ENCODE measurements around the gene GIMAP8.
"Not testable (repeated sequence)": the region's sequence is repeated elsewhere in the genome, so short reads cannot be mapped to it uniquely, and the experiment has no call there.

DNA sequence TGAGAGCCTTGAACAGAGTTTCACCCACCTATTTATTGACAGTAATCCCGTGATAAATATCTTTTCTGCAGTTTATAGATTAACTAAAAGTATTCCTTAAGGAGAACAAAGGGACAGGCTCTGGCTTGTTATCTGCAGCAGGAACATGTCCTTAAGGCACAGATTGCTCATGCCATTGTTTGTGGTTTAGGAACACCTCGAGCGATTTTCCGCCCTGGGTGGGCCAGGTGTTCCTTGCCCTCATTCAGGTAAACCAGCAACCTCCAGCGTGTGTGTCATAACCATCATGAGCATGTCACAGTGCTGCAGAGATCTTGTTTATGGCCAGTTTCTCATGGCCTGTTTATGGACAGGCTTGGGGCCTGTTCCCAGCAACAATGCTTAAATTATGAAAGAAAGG is 6.6 kb downstream of the GIMAP8 start:
- TF ChIP-seq EZH2 (IDR thresholded peaks at IDR 0.05; ENCODE audit: borderline replicate concordance, low read length): not testable (repeated sequence)
- TF ChIP-seq, protein P1, sequence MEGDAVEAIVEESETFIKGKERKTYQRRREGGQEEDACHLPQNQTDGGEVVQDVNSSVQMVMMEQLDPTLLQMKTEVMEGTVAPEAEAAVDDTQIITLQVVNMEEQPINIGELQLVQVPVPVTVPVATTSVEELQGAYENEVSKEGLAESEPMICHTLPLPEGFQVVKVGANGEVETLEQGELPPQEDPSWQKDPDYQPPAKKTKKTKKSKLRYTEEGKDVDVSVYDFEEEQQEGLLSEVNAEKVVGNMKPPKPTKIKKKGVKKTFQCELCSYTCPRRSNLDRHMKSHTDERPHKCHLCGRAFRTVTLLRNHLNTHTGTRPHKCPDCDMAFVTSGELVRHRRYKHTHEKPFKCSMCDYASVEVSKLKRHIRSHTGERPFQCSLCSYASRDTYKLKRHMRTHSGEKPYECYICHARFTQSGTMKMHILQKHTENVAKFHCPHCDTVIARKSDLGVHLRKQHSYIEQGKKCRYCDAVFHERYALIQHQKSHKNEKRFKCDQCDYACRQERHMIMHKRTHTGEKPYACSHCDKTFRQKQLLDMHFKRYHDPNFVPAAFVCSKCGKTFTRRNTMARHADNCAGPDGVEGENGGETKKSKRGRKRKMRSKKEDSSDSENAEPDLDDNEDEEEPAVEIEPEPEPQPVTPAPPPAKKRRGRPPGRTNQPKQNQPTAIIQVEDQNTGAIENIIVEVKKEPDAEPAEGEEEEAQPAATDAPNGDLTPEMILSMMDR (IDR thresholded peaks at IDR 0.05; ENCODE audit: low read length): not testable (repeated sequence)

Data from OCI-LY1 (cell line).